ENCODE results near the gene PUM1. TPM values are rescaled to one million over a fixed set of nuclear protein-coding genes. Genes with fewer than 3 reads are reported as not detected.

PUM1 gene
- total and polyA plus RNA-seq, 12 donors, result 22.6 to 167 (median 91.5) TPM

GRCh38 chr1:30882678-30883388, 182.7 kb downstream of the PUM1 start:
- H3K4me3 ChIP-seq, result no peak overlapping the region
- peak overlapping the region in 4 of 5 donors; percentile 4 to 92 (median 64) for H3K27ac ChIP-seq
- intact Hi-C loops (cut with DNase I), result no loop called here
- TF ChIP-seq POLR2A (IDR thresholded peaks at IDR 0.05) (peak in 1 of 2 donors; percentile 4), CTCF (IDR thresholded peaks at IDR 0.05) (peak in 4 of 6 experiments; percentile 19 to 53 (median 42))
- WGBS, 4 donors, result 44 to 55% (median 49%) methylated on average over 14 of the region's 14 CpGs
- peak in 5 of 7 donors; percentile 75 to 83 (median 79) for DNase-seq
- peaks cover 41 to 61% of the 10 kb centered on the region in 2 donors for H3K4me1 ChIP-seq (replicated peaks in 1 of 2)
- H3K27me3 ChIP-seq, result no peaks in the 10 kb centered on the region
- H3K36me3 ChIP-seq (replicated peaks in 1 of 2), result no peaks in the 10 kb centered on the region
- no peaks in the 10 kb centered on the region for H3K9me3 ChIP-seq (replicated peaks in 1 of 3)

Small RNA genes lying within 50 kb of the gene (small RNA-seq; reads per million reads assigned to genes)
- 0 reads per million in 2 donors for gene AL356320.1
- 0 reads per million in 2 donors for gene RN7SL371P

Other genes starting within 250 kb of the PUM1 start
- gene SDC3, start 157.0 kb downstream of the PUM1 start, total RNA-seq, result 100 to 1,000 TPM in 8 of 9 donors, 10 to 100 TPM in 1; 40.1 to 536 (median 200) TPM
- 100 to 1,000 TPM in 2 of 3 donors, 10 to 100 TPM in 1; 85.5 to 190 (median 101) TPM for gene SDC3, start 157.0 kb downstream of the PUM1 start, polyA plus RNA-seq
- gene NKAIN1, start 174.2 kb upstream of the PUM1 start, total RNA-seq, result 100 to 1,000 TPM in 1 of 9 donors, 10 to 100 TPM in 4, 1 to 10 TPM in 4; 2.9 to 121 (median 10.2) TPM
- gene NKAIN1, start 174.2 kb upstream of the PUM1 start, polyA plus RNA-seq, result 100 to 1,000 TPM in 1 of 3 donors, 10 to 100 TPM in 1, 1 to 10 TPM in 1; 9.4 to 195 (median 10.7) TPM
- 10 to 100 TPM; 25.9 to 58.7 (median 43.9) TPM for gene SNRNP40, start 231.1 kb upstream of the PUM1 start, total RNA-seq
- 10 to 100 TPM; 12.0 to 37.1 (median 15.9) TPM for gene SNRNP40, start 231.1 kb upstream of the PUM1 start, polyA plus RNA-seq
- 10 to 100 TPM; 20.9 to 49.8 (median 26.6) TPM for gene ZCCHC17, start 231.3 kb upstream of the PUM1 start, total RNA-seq
- gene ZCCHC17, start 231.3 kb upstream of the PUM1 start, polyA plus RNA-seq, result 10 to 100 TPM; 31.5 to 62.1 (median 45.1) TPM

Data from adrenal gland (tissue), 12 donors.